ENCODE data around the gene CNOT1. TPM values are rescaled to one million over a fixed set of nuclear protein-coding genes. Genes with fewer than 3 reads are reported as not detected.

The CNOT1 gene
- total and polyA plus RNA-seq, 10 of the 15 experiments (the other 5 are each of a cell fraction or from before 2014, with no cell fraction given): 101 to 246 (median 175) TPM

GRCh38 chr16:58644108-58644507 is 14.5 kb upstream of the CNOT1 start:
- TF ChIP-seq KLF5 (IDR thresholded peaks at IDR 0.05; ENCODE audit: partially characterized antibody) (no peak), PAX5 (IDR thresholded peaks at IDR 0.05; ENCODE audit: borderline replicate concordance, low read depth, low read length) (no peak), TCF7 (IDR thresholded peaks at IDR 0.05; ENCODE audit: borderline replicate concordance) (no peak), HDAC2 (IDR thresholded peaks at IDR 0.05) (no peak), HSF1 (IDR thresholded peaks at IDR 0.05; ENCODE audit: low read depth, low read length) (no peak), IRF3 (IDR thresholded peaks at IDR 0.05) (no peak), BCL11A (IDR thresholded peaks at IDR 0.05; ENCODE audit: low read depth, low read length) (no peak)
- Histone ChIP-seq H3K4me3 (no peak overlapping the region), H3K9me3 (replicated peaks; ENCODE audit: control insufficient read depth, insufficient read depth, low read length) (no peaks in the 10 kb centered on the region), H4K20me1 (ENCODE audit: control insufficient read depth, insufficient read depth) (no peaks in the 10 kb centered on the region), H3K27ac (ENCODE audit: control insufficient read depth, insufficient read depth) (no peak overlapping the region), H3K36me3 (ENCODE audit: control insufficient read depth in 2 of 2, insufficient read depth in 2 of 2, low read length in 1 of 2) (no peaks in the 10 kb centered on the region), H3K9ac (ENCODE audit: control insufficient read depth, insufficient read depth, low read length) (no peak overlapping the region), H3K27me3 (replicated peaks in 1 of 2; ENCODE audit: control insufficient read depth in 2 of 2, insufficient read depth in 2 of 2, low read length in 1 of 2) (no peaks in the 10 kb centered on the region), H2AFZ (ENCODE audit: control insufficient read depth, low read depth, low read length) (no peak overlapping the region), H3K4me2 (ENCODE audit: control insufficient read depth, insufficient read depth) (no peak overlapping the region), H3K4me1 (ENCODE audit: control insufficient read depth, insufficient read depth, low read length) (no peaks in the 10 kb centered on the region), H3K79me2 (ENCODE audit: control insufficient read depth, insufficient read depth, low read length) (no peaks in the 10 kb centered on the region)
- 68% methylated on average over 5 of the region's 5 CpGs for WGBS (ENCODE audit: insufficient coverage, insufficient replicate concordance, low lambda C conversion rate, missing lambda C conversion rate)
- ChIA-PET RAD21 (ENCODE audit: unreplicated experiment) (no interaction called here), POLR2A (no interaction called here), CTCF (no interaction called here), SMC1A (ENCODE audit: uncharacterized antibody, unreplicated experiment) (no interaction called here)
- DNase-seq (ENCODE audit: low read depth, low spot score): no peak
- BruUV-seq (replicated peaks): no TSS peak
- in situ Hi-C loops (cut with MboI) (no loop called here), intact Hi-C loops (cut with micrococcal nuclease; ENCODE audit: unreplicated experiment) (no loop called here)
- ATAC-seq: no peak
- FAIRE-seq: no peak
